Measurements from ENCODE around the gene RAI1. TPM values are rescaled to one million over a fixed set of nuclear protein-coding genes. Genes with fewer than 3 reads are reported as not detected.
A peak's percentile ranks its signal among the peaks of the same experiment; 100 is the strongest.

RAI1 gene
- total RNA-seq, 2 donors from 2014 or later = 35.9 to 42.9 TPM

DNA sequence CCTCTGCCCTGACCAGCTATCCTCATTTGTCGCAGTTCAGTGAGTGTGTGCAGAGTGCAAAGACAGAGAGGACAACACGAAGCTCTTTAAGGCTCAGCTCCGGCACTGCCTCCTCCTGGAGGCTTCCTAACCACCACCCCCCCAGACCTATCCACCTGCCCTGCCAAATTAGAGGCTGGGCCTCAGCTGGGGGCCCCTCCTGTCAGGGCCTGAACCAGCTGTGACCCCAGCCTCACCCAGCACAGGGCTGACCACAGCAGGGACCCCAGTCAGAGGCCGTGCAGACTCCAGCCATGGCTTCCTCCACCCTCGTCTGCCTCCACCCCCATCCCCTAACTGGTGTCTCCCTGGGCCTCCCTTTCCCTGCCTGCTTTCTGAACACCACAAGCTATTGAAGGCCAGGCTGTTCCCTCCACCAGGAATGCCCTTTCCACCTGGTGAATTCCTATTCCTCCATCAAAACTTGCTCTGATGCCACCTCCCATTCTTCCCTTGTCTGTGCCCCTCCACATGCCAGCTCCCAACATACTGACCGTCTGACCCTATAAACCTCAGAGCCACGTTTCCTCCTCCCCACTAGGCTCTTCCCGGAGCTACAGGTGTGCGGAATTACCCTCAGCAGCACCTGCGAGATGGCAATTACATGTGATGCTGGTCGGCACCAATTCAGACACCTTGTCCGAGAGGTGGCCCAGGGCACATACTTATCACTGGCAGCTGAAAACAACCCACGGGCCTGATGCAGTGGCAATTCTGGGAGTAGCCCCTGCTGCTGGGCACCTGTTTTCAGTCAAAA lies 146.8 kb downstream of the RAI1 start:
- Mint-ChIP-seq H3K9me3 (no peaks in the 10 kb centered on the region), H3K4me3 (no peak overlapping the region), H3K27ac (peak overlapping the region; percentile 12), H3K27me3 (ENCODE audit: insufficient read depth) (no peaks in the 10 kb centered on the region), H3K4me1 (peaks cover 25% of the 10 kb centered on the region), H3K36me3 (ENCODE audit: low read depth) (peaks cover 10% of the 10 kb centered on the region)
- Histone ChIP-seq H3K27ac (ENCODE audit: low read depth, low read length) (no peak overlapping the region), H3K36me3 (ENCODE audit: control insufficient read depth, insufficient read depth, low read length) (peaks cover 18% of the 10 kb centered on the region), H3K9ac (ENCODE audit: extremely low read depth, low read length, poor library complexity, severe bottlenecking) (no peak overlapping the region), H3K9me3 (ENCODE audit: control insufficient read depth, low read length) (no peaks in the 10 kb centered on the region), H3K27me3 (ENCODE audit: control insufficient read depth, insufficient read depth, low read length, poor library complexity, severe bottlenecking) (no peaks in the 10 kb centered on the region), H3K4me3 (ENCODE audit: low read length) (no peak overlapping the region), H3K4me1 (ENCODE audit: control insufficient read depth, insufficient read depth, low read length) (peaks cover 16% of the 10 kb centered on the region)
- WGBS, 2 experiments (ENCODE audit: insufficient coverage in 1 of 2, insufficient read length in 1 of 2) = 88 to 94% methylated on average over 6 to 13 of the region's 13 CpGs
- no peak for TF ChIP-seq CTCF (conservative IDR thresholded peaks at IDR 0.05)
- DNase-seq = no peak

DNA sequence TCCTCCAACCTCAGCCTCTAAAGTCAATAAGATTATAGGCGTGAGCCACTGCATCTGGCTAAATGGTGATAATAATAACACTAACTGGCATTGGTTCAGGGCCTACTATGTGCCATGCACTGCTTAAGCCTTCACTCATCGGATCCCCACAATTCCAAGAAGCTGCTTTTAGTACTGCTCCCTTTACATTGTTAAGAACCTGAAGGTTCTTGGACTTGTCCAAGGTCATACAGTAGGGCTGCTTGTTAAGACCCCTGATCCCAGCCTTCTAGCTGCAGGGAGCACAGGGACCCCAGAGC lies 149.0 kb downstream of the RAI1 start:
- Mint-ChIP-seq H3K4me1 (peaks cover 19% of the 10 kb centered on the region), H3K27me3 (ENCODE audit: insufficient read depth) (no peaks in the 10 kb centered on the region), H3K27ac (no peak overlapping the region), H3K9me3 (no peaks in the 10 kb centered on the region), H3K36me3 (ENCODE audit: low read depth) (peaks cover 20% of the 10 kb centered on the region), H3K4me3 (no peak overlapping the region)
- DNase-seq = no peak
- Histone ChIP-seq H3K9ac (ENCODE audit: extremely low read depth, low read length, poor library complexity, severe bottlenecking) (no peak overlapping the region), H3K4me3 (ENCODE audit: low read length) (no peak overlapping the region), H3K27me3 (ENCODE audit: control insufficient read depth, insufficient read depth, low read length, poor library complexity, severe bottlenecking) (no peaks in the 10 kb centered on the region), H3K9me3 (ENCODE audit: control insufficient read depth, low read length) (no peaks in the 10 kb centered on the region), H3K27ac (ENCODE audit: low read depth, low read length) (no peak overlapping the region), H3K4me1 (ENCODE audit: control insufficient read depth, insufficient read depth, low read length) (no peaks in the 10 kb centered on the region), H3K36me3 (ENCODE audit: control insufficient read depth, insufficient read depth, low read length) (peaks cover 22% of the 10 kb centered on the region)
- WGBS, 2 experiments (ENCODE audit: insufficient coverage in 1 of 2, insufficient read length in 1 of 2) = 95 to 100% methylated on average over 2 of the region's 2 CpGs
- TF ChIP-seq CTCF (conservative IDR thresholded peaks at IDR 0.05) = no peak

DNA sequence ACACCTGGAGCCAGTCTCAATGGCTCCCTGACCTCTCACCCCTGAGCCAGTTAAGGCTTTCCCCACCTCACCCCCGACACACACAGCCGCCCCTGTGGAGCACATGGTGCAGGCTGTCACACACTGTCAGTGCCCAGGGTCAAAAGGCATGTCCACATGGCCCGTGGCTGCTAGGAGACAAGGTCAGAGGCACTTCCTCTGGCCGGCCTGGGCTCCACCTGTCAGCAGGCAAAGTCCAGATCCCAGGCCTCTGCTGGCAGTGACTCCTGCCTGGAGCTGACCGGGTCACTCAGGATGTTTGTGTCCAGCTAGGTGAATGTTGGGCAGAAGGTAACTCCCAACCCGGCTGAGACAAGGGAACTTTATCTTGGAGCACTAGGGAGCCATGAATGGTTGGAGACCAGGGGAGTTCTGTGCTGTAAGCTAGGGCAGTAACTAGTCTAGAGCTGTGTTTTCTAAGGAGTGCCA lies 149.5 kb downstream of the RAI1 start:
- no peaks in the 10 kb centered on the region for H3K9me3 Mint-ChIP-seq
- H3K27ac ChIP-seq (ENCODE audit: low read depth, low read length) = peak overlapping the region; percentile 32
- H3K4me3 Mint-ChIP-seq = no peak overlapping the region
- DNase-seq = no peak
- TF ChIP-seq CTCF (conservative IDR thresholded peaks at IDR 0.05) = no peak
- H3K27me3 ChIP-seq (ENCODE audit: control insufficient read depth, insufficient read depth, low read length, poor library complexity, severe bottlenecking) = no peaks in the 10 kb centered on the region
- H3K36me3 ChIP-seq (ENCODE audit: control insufficient read depth, insufficient read depth, low read length) = peaks cover 22% of the 10 kb centered on the region
- peaks cover 20% of the 10 kb centered on the region for H3K36me3 Mint-ChIP-seq (ENCODE audit: low read depth)
- peaks cover 3% of the 10 kb centered on the region for H3K4me1 ChIP-seq (ENCODE audit: control insufficient read depth, insufficient read depth, low read length)
- no peak overlapping the region for H3K4me3 ChIP-seq (ENCODE audit: low read length)
- no peaks in the 10 kb centered on the region for H3K9me3 ChIP-seq (ENCODE audit: control insufficient read depth, low read length)
- H3K4me1 Mint-ChIP-seq = peaks cover 20% of the 10 kb centered on the region
- H3K27ac Mint-ChIP-seq = peak overlapping the region; percentile 48
- no peaks in the 10 kb centered on the region for H3K27me3 Mint-ChIP-seq (ENCODE audit: insufficient read depth)
- no peak overlapping the region for H3K9ac ChIP-seq (ENCODE audit: extremely low read depth, low read length, poor library complexity, severe bottlenecking)
- WGBS, 2 experiments (ENCODE audit: insufficient coverage in 1 of 2, insufficient read length in 1 of 2) = 77 to 90% methylated on average over 4 to 6 of the region's 6 CpGs

All from endodermal cell (in vitro differentiated cells).